GM12874 (cell line): ENCODE data around the gene ZNF77.

Experiments used
- TF ChIP-seq, protein P1 (sequence below): IDR thresholded peaks from 2 replicates; pipeline ENCODE4 v1.5.1; 2011; ENCODE audit warnings: low read depth, mild to moderate bottlenecking, control low read depth, low read length, moderate library complexity; ENCODE audit not compliant: insufficient read depth

The ZNF77 gene

DNA sequence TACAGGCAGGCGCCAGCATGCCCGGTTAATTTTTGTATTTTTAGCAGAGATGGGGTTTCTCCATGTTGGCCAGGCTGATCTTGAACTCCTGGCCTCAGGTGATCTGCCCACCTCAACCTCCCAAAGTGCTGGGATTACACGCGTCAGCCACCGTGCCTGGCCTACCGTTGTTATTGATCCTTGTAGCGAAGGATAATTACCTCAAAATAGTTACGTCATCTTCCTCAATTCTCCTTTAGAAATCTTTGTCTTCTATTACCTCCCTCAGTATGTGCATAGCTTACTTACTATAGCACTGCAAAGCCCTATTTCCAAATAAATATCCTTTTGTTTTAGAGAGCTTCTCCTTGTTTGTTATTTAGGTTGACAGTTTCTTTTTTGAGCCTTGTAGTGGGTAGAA, 23.2 kb upstream of the ZNF77 start:
- TF ChIP-seq, protein P1, sequence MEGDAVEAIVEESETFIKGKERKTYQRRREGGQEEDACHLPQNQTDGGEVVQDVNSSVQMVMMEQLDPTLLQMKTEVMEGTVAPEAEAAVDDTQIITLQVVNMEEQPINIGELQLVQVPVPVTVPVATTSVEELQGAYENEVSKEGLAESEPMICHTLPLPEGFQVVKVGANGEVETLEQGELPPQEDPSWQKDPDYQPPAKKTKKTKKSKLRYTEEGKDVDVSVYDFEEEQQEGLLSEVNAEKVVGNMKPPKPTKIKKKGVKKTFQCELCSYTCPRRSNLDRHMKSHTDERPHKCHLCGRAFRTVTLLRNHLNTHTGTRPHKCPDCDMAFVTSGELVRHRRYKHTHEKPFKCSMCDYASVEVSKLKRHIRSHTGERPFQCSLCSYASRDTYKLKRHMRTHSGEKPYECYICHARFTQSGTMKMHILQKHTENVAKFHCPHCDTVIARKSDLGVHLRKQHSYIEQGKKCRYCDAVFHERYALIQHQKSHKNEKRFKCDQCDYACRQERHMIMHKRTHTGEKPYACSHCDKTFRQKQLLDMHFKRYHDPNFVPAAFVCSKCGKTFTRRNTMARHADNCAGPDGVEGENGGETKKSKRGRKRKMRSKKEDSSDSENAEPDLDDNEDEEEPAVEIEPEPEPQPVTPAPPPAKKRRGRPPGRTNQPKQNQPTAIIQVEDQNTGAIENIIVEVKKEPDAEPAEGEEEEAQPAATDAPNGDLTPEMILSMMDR = no peak

DNA sequence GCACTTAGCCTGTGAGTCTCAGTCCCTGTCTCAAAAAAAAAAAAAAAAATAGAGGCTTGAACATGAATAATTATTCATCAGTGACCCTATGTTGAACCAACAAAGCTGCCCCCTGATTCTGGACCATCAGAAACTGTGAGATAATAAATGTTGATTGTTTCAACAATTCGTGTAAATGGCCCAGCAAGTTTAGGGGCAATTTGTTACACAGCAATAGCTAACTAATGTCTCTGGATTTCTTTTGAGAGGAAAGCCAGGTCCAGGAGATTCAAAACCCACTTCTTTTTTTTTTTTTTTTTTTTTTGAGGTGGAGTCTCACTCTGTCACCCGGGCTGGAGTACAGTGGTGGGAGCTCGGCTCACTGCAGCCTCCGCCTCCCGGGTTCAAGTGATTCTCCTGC, 20.1 kb upstream of the ZNF77 start:
- TF ChIP-seq, protein P1 = no peak

DNA sequence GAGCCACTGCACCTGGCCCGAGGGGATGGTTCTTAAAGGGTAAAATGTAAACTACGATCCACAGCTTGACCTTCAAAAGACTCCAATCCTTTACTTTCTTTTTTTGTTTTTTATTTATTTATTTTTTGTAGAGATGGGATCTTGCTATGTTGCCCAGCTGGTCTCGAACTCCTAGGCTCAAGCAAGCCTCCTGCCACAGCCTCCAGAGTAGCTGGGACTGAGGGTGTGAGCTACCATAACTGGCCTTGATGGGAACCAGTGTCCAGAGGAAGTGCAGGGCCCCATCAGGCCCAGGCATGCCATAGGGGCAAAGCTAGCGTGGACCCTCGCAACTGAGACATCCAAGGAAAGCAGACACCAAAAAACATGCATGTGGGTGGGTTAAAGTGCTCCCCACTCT, 18.4 kb upstream of the ZNF77 start:
- TF ChIP-seq, protein P1 = no peak

- TF ChIP-seq, protein P1 = peak; percentile 56
Measured at GRCh38 chr19:2962018-2962670, 17.4 kb upstream of the ZNF77 start.

DNA sequence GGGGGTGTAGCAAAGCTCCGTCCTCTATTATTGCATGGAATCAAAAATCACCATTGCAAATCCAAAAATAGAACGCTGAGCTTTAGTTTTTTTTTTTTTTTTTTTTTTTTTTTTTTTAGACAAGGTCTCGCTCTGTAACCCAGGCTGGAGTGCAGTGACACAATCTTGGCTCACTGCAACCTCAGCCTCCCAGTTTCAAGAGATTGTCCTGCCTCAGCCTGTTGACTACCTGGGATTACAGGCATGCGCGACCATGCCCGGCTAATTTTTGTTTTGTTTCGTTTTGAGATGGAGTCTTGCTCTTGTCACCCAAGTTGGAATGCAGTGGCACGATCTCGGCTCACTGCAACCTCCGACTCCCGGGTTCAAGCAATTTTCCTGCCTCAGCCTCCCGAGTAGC, 15.3 kb upstream of the ZNF77 start:
- TF ChIP-seq, protein P1 = no peak

DNA sequence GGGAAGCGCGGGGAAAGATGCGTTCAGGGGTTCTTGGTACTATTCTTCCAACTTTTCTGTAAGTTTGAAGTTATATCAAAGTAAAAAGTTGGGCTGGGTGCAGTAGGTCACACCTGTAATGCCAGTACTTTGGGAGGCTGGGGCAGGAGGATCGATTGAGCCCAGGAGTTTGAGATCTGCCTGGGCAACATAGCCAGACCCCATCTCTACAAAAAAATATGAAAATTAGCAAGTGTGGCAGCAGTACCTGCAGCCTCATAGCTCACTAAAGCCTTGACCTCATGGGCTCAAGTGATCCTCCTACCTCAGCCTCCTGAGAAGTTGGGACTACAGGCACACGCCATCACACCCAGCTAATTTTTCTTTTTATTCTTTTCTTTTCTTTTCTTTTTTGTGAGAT, 12.4 kb upstream of the ZNF77 start:
- TF ChIP-seq, protein P1 = no peak

- TF ChIP-seq, protein P1 = 0 out of 2 replicates have a peak, but pooled peaks have one; percentile 10
Measured at GRCh38 chr19:2952953-2953481, 8.2 kb upstream of the ZNF77 start.
